NOMO-1 (cell line): ENCODE measurements around the gene CTXN1.
A peak's percentile ranks its signal among the peaks of the same experiment; 100 is the strongest.
"Not testable (repeated sequence)": the region's sequence is repeated elsewhere in the genome, so short reads cannot be mapped to it uniquely, and the experiment has no call there.

Experiments used
- DNase-seq, 2 experiments: peaks; one replicate each; lab custom pipeline; 2025; ENCODE audit not compliant: unreplicated experiment in 2 of 2; lab: John Stamatoyannopoulos, UW

The CTXN1 gene

DNA sequence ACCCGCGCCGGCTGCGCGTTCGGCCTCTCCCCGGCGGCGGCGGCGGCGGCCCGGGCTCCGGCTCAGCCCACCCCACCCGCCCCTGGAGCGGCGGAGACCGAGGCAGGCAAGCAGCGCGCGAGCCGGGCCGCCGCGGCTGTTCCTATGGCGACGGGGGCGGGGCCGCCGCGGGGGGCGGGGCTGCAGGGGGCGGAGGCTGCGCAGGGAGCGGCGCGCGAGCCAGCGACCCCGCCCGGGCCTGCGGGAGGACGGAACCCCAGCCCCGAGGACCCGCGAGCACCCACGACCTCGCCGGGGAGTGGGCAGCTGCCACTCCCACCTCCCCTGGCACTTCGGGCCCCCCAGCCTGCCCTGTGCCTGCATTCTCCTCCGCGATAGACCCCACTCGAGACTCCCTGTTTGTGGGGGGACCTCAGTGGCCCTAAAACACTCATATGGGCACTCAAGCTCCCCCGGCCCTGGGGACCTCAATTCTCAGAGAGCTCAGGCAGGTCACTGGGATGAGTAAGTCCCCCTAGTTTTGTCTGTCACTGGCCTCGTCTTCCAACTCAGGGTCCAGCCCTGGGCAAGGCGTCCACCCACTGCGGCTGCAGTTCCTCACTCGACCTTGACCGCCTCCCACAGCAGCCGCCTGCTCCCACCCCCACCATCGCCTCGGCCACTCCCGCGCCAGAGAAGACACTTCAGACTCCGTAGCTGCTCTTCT, at the start of gene CTXN1:
CTXN1 (minus strand) TSS at position 115 of the 706 bp plus-strand sequence. CDS start 597 bp downstream, outside the sequence.
- DNase-seq: peak; percentile 23 to 29

DNA sequence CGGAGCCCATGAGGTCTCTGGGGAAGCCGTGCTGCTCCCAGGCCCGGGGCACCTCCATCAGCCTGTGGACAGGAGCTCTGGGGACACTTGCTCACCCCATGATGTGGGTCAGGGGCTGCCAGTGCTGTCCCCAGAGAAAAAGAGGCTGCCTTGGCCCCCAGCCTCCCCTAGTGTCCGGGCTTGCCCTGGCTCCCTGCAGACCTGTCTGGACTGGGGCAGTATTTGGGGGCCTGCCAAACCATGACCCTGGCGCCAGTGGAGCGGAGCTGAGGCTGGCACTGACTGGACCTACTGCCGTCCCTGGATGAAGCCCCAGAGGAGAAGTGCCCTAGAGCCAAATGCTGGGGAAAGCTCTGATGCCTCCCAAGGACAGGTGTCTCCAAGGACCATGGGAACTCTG, 49.1 kb upstream of the CTXN1 start:
- no peak for DNase-seq

- DNase-seq: no peak
Measured at GRCh38 chr19:7973883-7974282, 47.9 kb upstream of the CTXN1 start.

DNA sequence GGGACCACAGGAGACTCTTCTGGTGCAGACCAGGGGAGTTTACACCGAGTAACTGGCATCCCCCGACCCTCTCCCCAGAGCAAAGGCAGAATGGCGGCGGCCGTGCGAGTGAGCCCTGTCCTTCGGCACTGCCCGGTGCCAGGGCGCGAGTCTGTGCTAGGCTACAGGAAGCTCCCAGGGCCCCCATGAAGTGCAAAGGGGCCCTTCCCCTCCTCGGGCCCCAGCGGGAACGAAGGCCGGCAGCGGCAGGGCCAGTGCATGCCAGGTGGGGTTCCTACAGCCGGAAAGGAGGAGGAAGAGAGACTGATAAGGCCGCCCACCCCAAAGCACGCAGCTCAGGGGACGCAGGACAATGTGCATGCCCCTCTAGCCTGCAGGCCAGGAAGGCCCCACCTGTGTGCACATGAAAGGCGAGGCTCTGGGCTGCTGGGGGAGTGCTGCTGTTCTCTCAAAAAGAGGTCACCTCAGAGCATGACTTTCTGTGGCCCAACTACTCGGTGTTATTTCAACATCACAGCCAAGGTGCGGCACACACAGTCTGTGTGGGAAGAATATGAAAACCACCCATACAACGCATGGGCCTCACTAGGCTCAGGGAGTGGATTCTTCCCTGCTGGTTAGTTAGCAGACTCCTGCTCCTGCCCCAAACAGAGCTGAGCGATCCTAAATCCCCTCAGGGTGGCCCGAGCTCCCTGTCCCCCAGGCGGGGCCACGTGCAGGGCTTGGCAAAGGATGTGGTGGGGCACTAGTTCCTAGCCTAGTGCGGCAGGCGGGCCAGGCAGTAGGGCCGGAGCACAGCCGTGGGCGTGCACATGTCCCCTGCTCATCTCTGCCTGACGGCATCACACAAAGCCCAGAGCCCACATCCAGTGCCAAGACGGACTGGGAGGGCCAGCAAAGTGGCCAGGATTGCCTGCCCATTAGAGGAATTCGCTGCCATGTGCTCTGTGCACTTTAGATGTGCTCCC, 45.9 kb upstream of the CTXN1 start:
- no peak for DNase-seq

GRCh38 chr19:7970716-7971448, 44.9 kb upstream of the CTXN1 start:
- DNase-seq: no peak

GRCh38 chr19:7969555-7969939, 43.6 kb upstream of the CTXN1 start:
- no peak for DNase-seq

DNA sequence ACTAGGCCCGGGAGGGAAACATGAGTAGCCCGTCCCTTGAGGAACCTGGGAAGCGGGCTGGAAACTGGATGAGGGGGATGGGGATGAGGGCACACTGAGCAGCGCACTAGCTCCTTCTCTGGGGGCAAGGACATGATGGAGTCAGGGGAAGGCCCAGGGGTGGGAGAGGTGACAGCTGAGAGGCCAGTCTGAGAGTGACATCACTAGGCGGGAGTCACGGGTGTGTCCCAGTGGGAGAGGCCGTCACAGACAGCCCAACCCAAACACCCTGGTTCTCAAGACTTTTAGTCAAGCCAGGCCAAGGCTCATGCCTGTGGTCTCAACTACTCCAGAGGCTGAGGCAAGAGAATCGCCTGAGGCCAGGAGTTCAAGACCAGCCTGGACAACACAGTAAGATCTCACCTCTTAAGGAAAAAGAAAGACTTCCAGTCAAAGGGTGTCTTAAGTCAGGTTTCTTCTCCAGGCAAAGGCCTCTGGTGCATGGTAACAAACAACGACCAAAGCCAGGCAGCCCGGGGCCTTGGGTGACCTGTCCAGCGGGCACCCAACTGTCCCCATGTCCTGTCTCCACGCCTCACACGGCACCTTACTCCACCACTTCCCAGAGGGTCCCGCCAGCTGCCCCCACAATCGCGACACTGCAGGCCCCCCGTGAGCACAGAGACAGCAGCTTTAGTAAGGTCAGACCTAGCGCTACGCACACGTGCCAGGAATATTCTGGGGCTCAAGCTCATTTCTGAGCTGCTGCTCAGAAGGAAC, 43.0 kb upstream of the CTXN1 start:
- DNase-seq: no peak

- DNase-seq: no peak
Measured at GRCh38 chr19:7968008-7968795, 42.3 kb upstream of the CTXN1 start.

DNA sequence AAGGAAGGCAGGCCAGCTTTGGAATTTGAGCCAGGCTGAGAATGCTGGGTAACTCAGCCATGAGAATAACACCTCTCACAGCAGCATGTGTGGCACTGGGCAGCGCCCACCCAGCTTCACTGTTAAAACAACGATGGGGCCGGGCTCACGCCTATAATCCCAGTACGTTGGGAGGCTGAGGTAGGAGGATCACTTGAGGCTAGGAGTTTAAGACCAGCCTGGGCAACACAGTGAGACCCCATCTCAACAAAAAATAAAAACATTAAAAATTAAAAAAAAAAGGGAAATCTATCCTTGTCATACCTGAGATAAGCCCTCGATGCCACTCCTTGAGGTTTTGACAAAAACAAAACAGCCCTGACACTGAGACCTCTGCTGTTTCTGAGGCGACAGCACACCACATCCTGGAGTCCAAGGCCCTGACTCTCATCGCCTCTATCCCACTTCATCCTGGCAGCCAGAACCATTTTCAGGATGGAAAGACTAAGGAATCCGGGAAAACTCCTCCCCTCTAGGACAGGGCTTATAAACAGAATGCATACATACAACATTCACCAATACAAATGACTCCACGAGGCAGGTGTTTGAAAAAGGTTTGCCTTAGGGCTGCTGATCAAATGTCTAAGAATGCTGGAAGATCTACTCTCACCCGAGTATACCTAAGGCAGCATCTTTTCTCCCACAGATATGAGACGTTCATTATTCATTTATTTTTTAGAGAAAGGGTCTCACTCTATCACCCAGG, 40.2 kb upstream of the CTXN1 start:
- no peak for DNase-seq

DNA sequence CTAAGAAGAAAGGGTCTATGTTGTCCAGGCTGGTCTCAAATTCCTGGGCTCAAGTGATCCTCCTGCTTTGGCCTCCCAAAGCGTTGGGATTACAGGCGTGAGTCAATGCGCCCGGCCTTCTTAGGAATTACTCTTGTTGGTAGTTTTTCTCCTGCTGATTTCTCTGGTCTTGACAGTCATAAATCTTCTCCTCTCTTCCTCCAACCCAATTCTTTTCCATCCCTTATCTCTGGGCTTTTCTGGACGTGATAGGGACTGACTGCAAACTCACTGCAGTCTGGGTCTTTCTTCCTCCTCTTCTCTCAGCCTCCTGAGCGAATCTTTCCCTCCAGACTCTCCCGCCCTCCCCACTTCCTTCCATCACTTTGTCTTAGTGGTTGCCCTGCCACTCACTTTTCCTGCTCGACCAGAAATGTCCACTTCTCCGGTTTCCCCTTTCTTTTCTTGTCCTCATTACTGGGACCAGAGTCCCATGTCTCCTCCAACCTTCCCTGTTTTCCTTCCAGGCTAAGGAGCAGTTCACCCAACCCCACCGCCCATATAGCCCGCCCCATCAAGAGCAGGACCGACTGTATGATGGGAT, 39.4 kb upstream of the CTXN1 start:
- DNase-seq: no peak

DNA sequence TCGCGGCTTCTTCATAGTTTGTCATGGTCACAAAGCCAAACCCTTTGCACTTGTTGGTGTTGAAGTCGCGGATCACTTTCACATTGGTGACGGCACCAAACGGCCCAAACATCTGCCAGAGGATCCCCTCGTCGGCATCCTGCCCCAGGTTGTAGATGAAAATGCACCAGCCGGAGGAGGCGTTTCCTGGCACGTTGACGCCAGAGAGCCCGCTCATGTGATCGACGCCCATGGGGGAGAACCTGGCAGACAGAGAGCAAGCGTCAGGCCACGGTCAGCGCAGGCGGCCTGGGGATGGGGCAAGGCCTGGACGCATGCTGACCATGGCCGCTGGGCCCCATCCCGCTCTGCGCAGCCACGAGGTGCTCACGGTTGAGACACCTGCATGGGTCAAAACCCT, 37.6 kb upstream of the CTXN1 start:
- no peak for DNase-seq

- DNase-seq: no peak
Measured at GRCh38 chr19:7962644-7963268, 36.8 kb upstream of the CTXN1 start.

GRCh38 chr19:7961920-7962626, 36.1 kb upstream of the CTXN1 start:
- DNase-seq: no peak

- not testable (repeated sequence) for DNase-seq
Measured at GRCh38 chr19:7961082-7961481, 35.1 kb upstream of the CTXN1 start.

DNA sequence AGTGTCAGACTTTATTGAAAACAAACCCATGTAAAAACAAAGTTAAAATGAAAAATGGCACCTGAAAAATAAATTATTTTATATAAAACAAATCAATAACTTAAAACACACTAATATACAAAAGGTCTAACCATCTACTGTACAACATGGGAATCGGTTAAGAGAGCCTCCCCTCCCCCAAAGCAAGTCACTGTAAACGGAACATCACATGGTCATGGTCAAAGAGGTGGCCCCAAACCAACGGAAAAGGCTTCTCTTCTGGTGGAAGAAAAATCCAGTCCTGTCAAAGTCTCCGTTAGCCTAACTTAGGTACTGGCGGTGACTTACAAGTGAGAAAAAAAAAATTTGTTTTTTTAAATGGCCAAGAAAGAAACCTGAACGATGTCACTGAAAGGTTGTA, 33.3 kb upstream of the CTXN1 start:
- DNase-seq: peak in 1 of 2 experiments; percentile 3

DNA sequence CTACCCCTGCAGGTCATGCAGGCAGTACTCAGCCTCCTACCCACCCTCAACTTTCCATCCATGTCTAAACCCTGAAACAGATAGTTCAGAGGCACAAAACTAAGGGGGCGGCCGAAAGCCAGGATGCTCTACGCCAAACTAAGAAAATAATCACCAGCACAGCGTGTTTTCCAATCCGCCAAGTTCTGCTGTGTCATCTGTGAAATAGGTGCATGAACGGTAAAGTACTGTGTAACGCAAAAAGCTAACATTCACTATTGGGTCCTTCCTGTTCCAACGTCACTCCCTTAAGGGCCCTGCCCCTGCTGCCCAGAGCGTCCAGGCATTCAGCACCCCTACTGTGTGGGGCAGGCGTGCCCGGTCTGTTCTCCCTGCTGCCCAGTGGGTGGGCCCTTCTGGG, 29.8 kb upstream of the CTXN1 start:
- no peak for DNase-seq

DNA sequence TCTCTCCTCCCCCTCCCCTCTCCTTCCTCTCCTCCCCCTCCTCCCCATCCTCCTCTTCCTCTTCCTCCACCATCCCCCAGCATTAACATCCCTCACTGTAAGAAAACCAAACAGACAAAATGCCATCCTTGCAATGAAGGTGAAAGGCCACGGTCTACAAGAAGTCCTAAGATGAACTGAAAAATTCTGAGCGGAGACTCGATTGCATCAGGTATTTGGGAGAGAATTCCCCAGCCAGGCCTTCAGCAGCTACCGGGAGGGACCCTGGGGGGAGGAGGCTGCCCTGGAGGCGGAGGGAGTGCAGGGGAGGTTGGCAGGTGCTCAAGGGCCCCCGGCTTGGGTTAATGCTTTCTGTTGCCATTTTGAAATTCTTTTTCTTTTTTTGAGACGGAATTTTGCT, 27.6 kb upstream of the CTXN1 start:
- no peak for DNase-seq

- no peak for DNase-seq
Measured at GRCh38 chr19:7953060-7953459, 27.1 kb upstream of the CTXN1 start.
